ENCODE data around the gene OSBPL3. TPM values are rescaled to one million over a fixed set of nuclear protein-coding genes. Genes with fewer than 3 reads are reported as not detected.
A peak's percentile ranks its signal among the peaks of the same experiment; 100 is the strongest.
"Not testable (repeated sequence)": the region's sequence is repeated elsewhere in the genome, so short reads cannot be mapped to it uniquely, and the experiment has no call there.

Gene OSBPL3
- total RNA-seq, 8 experiments from 2014 or later: 1.8 to 139 (median 7.5) TPM

GRCh38 chr7:24907311-24907886 lies 72.6 kb downstream of the OSBPL3 start:
- no peak overlapping the region for H3K4me3 ChIP-seq
- H3K4me1 ChIP-seq (replicated peaks in 1 of 2): no peaks in the 10 kb centered on the region
- WGBS, 10 experiments: 14 to 98% (median 78%) methylated on average over 2 to 6 of the region's 7 CpGs
- H3K27ac ChIP-seq: no peak overlapping the region
- no peak for ATAC-seq (replicated peaks in 6 of 8)
- in situ Hi-C loops (cut with MboI; ENCODE audit: low pct_unique_long_range_greater_than_20kb in 2 of 9, low sequenced_read_pairs in 9 of 9, unreplicated experiment in 9 of 9): no loop called here

GRCh38 chr7:24905996-24906770 lies 73.8 kb downstream of the OSBPL3 start:
- Histone ChIP-seq H3K4me3 (no peak overlapping the region), H3K27ac (no peak overlapping the region), H3K4me1 (replicated peaks in 1 of 2) (no peaks in the 10 kb centered on the region)
- 14 to 94% (median 78%) methylated on average over 1 to 4 of the region's 4 CpGs; no CpG with 5 or more reads in 4 of the 10 experiments for WGBS, 10 experiments
- ATAC-seq (replicated peaks in 6 of 8): peak in 3 of 8 experiments; percentile 28 to 55 (median 54)
- in situ Hi-C loops (cut with MboI; ENCODE audit: low pct_unique_long_range_greater_than_20kb in 2 of 9, low sequenced_read_pairs in 9 of 9, unreplicated experiment in 9 of 9): no loop called here

GRCh38 chr7:24903992-24904391 lies 76.0 kb downstream of the OSBPL3 start:
- H3K4me3 ChIP-seq; ATAC-seq (replicated peaks in 6 of 8); H3K4me1 ChIP-seq (replicated peaks in 1 of 2); H3K27ac ChIP-seq; in situ Hi-C loops (cut with MboI; ENCODE audit: low pct_unique_long_range_greater_than_20kb in 2 of 9, low sequenced_read_pairs in 9 of 9, unreplicated experiment in 9 of 9): not testable (repeated sequence)
- 93 to 100% (median 100%) methylated on average over 1 to 4 of the region's 4 CpGs; no CpG with 5 or more reads in 1 of the 10 experiments for WGBS, 10 experiments

- H3K4me3 ChIP-seq: no peak overlapping the region
- ATAC-seq (replicated peaks in 6 of 8): no peak
- in situ Hi-C loops (cut with MboI; ENCODE audit: low pct_unique_long_range_greater_than_20kb in 2 of 9, low sequenced_read_pairs in 9 of 9, unreplicated experiment in 9 of 9): no loop called here
- H3K4me1 ChIP-seq (replicated peaks in 1 of 2): no peaks in the 10 kb centered on the region
- WGBS, 10 experiments: 80 to 100% (median 93%) methylated on average over 1 to 3 of the region's 3 CpGs; no CpG with 5 or more reads in 2 of the 10 experiments
- no peak overlapping the region for H3K27ac ChIP-seq
Measured at GRCh38 chr7:24903559-24903958, 76.4 kb downstream of the OSBPL3 start.

DNA sequence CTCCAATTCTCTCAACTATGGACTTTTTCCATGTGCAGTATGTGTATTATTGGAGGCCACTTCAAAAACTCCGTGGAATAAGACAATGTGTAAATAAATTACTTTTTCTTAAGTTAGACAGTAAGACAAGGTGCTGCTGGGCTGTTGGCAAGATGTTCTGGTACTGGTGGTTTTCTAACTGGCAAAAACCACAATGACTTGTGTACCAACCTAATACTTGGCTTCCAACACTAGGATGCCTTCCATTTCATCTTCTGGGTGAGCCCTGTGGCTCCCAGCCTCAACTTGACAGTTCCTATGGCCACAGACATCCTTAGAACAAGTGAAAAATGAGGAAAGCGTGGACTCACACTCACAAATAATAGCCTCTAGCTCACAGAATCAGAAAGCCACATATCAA lies 77.0 kb downstream of the OSBPL3 start:
- no peak for ATAC-seq (replicated peaks in 6 of 8)
- in situ Hi-C loops (cut with MboI; ENCODE audit: low pct_unique_long_range_greater_than_20kb in 2 of 9, low sequenced_read_pairs in 9 of 9, unreplicated experiment in 9 of 9): no loop called here
- 70 to 100% (median 100%) methylated on average over 1 to 2 of the region's 2 CpGs; no CpG with 5 or more reads in 1 of the 10 experiments for WGBS, 10 experiments

GRCh38 chr7:24902276-24902675 lies 77.7 kb downstream of the OSBPL3 start:
- H3K27ac ChIP-seq: no peak overlapping the region
- no peak overlapping the region for H3K4me3 ChIP-seq
- WGBS, 10 experiments: 54 to 100% (median 93%) methylated on average over 1 to 2 of the region's 2 CpGs; no CpG with 5 or more reads in 2 of the 10 experiments
- no peaks in the 10 kb centered on the region for H3K4me1 ChIP-seq (replicated peaks in 1 of 2)
- in situ Hi-C loops (cut with MboI; ENCODE audit: low pct_unique_long_range_greater_than_20kb in 2 of 9, low sequenced_read_pairs in 9 of 9, unreplicated experiment in 9 of 9): no loop called here
- ATAC-seq (replicated peaks in 6 of 8): no peak

More for the DNA sequence above, 77.0 kb downstream of the OSBPL3 start:
- H3K4me1 ChIP-seq (replicated peaks in 1 of 2): no peaks in the 10 kb centered on the region
- H3K4me3 ChIP-seq: no peak overlapping the region
- no peak overlapping the region for H3K27ac ChIP-seq

DNA sequence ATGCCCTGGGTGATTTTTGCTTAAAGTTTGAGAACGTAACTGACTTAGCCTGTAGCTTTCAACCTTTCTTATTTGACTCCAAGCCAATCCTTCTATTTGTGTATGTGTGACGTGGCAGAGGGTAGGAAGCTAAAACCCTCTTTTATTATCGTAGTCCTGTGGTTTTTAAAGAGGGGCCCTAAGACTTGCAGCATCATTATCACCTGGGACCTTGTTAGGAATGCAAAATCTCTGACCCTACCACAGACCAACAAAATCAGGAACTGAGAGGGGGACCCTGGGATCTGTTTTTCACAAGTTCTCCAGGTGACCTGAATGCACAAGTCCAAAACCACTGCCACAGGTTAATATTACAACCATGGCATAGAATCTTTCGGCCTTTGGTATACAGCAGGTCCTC lies 80.1 kb downstream of the OSBPL3 start:
- H3K4me1 ChIP-seq (replicated peaks in 1 of 2): peaks cover under 1 to 2% of the 10 kb centered on the region in 2 donors
- no peak for ATAC-seq (replicated peaks in 6 of 8)
- no peak overlapping the region for H3K27ac ChIP-seq
- in situ Hi-C loops (cut with MboI; ENCODE audit: low pct_unique_long_range_greater_than_20kb in 2 of 9, low sequenced_read_pairs in 9 of 9, unreplicated experiment in 9 of 9): no loop called here
- WGBS, 10 experiments: 12 to 100% (median 92%) methylated on average over 1 to 4 of the region's 4 CpGs
- no peak overlapping the region for H3K4me3 ChIP-seq

DNA sequence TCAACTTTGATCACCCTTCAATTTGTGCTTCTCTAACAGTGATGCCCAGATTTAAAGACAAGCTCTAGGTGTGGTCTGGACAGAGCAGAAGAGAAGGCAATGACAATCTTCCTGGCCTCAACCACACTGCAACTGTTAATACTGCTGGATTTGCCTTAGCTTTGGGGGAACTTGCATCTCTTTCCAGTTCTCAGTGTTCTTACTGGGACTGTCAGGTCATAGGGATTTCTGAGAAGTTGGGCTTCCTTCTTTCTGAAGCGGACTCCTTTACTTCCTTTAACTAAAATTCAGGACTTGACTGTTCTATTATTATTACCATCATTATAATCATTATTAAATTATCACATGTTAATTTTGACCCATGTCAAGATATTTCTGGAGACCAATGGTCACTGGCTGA lies 80.8 kb downstream of the OSBPL3 start:
- H3K27ac ChIP-seq: no peak overlapping the region
- in situ Hi-C loops (cut with MboI; ENCODE audit: low pct_unique_long_range_greater_than_20kb in 2 of 9, low sequenced_read_pairs in 9 of 9, unreplicated experiment in 9 of 9): no loop called here
- H3K4me3 ChIP-seq: no peak overlapping the region
- H3K4me1 ChIP-seq (replicated peaks in 1 of 2): peaks cover 3 to 10% of the 10 kb centered on the region in 2 donors
- no peak for ATAC-seq (replicated peaks in 6 of 8)
- whole genome bisulfite sequencing, 10 experiments: 60 to 100% (median 100%) methylated on average over 1 of the region's 1 CpG; no CpG with 5 or more reads in 3 of the 10 experiments

GRCh38 chr7:24898691-24899090 lies 81.3 kb downstream of the OSBPL3 start:
- in situ Hi-C loops (cut with MboI; ENCODE audit: low pct_unique_long_range_greater_than_20kb in 2 of 9, low sequenced_read_pairs in 9 of 9, unreplicated experiment in 9 of 9): no loop called here
- ATAC-seq (replicated peaks in 6 of 8): no peak
- Histone ChIP-seq H3K27ac (no peak overlapping the region), H3K4me1 (replicated peaks in 1 of 2) (peaks cover 3 to 10% of the 10 kb centered on the region in 2 donors), H3K4me3 (no peak overlapping the region)
- 51 to 100% (median 93%) methylated on average over 1 to 4 of the region's 4 CpGs; no CpG with 5 or more reads in 1 of the 10 experiments for WGBS, 10 experiments

DNA sequence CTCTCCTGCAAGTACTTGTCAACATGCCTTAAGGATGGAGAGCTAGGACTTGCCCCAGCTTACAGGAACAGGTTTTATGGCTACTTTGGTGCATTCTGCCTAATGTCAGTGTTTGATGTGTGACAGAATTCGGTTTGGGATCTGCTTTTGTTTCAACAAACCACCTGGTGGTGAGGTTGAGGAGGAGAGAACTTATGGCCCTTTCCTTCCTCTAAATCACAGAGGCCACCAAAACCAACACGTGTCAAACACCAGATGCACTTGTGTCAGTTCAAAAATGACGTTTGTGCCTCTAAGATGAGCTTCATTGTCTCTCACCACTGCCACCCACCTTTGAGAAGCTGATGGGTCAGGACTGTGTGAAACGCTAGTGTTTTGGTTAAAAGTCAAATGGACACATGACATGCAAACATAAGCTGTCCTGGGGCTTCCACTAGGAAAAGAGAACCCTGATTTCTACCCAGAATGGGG lies 83.9 kb downstream of the OSBPL3 start:
- H3K4me1 ChIP-seq (replicated peaks in 1 of 2): peaks cover 7 to 13% of the 10 kb centered on the region in 2 donors
- no peak overlapping the region for H3K4me3 ChIP-seq
- ATAC-seq (replicated peaks in 6 of 8): no peak
- in situ Hi-C loops (cut with MboI; ENCODE audit: low pct_unique_long_range_greater_than_20kb in 2 of 9, low sequenced_read_pairs in 9 of 9, unreplicated experiment in 9 of 9): no loop called here
- WGBS, 10 experiments: 34 to 83% (median 70%) methylated on average over 1 to 4 of the region's 4 CpGs; no CpG with 5 or more reads in 4 of the 10 experiments
- no peak overlapping the region for H3K27ac ChIP-seq

GRCh38 chr7:24894429-24895221 lies 85.4 kb downstream of the OSBPL3 start:
- Histone ChIP-seq H3K4me3 (no peak overlapping the region), H3K4me1 (replicated peaks in 1 of 2) (peaks cover 7 to 15% of the 10 kb centered on the region in 2 donors), H3K27ac (no peak overlapping the region)
- 57 to 83% (median 72%) methylated on average over 1 to 5 of the region's 7 CpGs; no CpG with 5 or more reads in 2 of the 10 experiments for WGBS, 10 experiments
- in situ Hi-C loops (cut with MboI; ENCODE audit: low pct_unique_long_range_greater_than_20kb in 2 of 9, low sequenced_read_pairs in 9 of 9, unreplicated experiment in 9 of 9): no loop called here
- peak in 4 of 8 experiments; percentile 17 to 52 (median 25) for ATAC-seq (replicated peaks in 6 of 8)

GRCh38 chr7:24891311-24891735 lies 88.7 kb downstream of the OSBPL3 start:
- 9 to 53% (median 35%) methylated on average over 1 to 3 of the region's 3 CpGs; no CpG with 5 or more reads in 6 of the 10 experiments for WGBS, 10 experiments
- H3K27ac ChIP-seq: peak overlapping the region in 1 of 2 donors; percentile 11
- peak in 5 of 8 experiments; percentile 41 to 85 (median 74) for ATAC-seq (replicated peaks in 6 of 8)
- in situ Hi-C loops (cut with MboI; ENCODE audit: low pct_unique_long_range_greater_than_20kb in 2 of 9, low sequenced_read_pairs in 9 of 9, unreplicated experiment in 9 of 9): no loop called here
- H3K4me1 ChIP-seq (replicated peaks in 1 of 2): peaks cover 7 to 15% of the 10 kb centered on the region in 2 donors
- no peak overlapping the region for H3K4me3 ChIP-seq
